ENCODE measurements around the gene EPN1.
A peak's percentile ranks its signal among the peaks of the same experiment; 100 is the strongest.

EPN1 gene

DNA sequence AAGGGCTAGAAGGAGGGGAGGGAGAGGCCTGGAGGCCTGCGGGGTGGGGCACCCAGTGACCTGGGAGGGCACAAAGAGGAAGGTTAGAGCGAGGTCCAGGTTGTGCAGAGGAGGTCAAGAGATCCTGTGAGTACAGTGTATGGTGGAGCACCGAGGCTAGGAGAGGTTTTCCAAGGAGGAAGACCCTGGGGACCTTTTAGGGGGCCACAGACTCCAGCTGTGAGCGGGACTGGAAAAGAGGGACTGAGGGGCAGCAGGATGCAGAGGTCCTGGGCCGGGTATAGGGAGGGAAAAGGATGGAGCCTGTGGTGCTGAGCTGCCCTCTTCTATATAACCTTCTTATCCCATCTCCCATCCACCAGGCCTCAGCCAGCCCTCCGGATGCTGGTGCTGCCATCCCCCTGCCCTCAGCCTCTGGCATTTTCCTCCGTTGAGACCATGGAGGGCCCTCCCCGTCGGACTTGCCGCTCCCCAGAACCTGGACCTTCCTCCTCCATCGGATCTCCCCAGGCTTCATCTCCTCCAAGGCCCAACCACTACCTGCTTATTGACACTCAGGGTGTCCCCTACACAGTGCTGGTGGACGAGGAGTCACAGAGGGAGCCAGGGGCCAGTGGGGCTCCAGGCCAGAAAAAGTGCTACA lies 30.7 kb upstream of the EPN1 start:
- peak overlapping the region; percentile 94 for H3K9ac ChIP-seq (ENCODE audit: insufficient read length)
- DNase-seq (ENCODE audit: low read depth, low spot score), result no peak
- peaks cover 19% of the 10 kb centered on the region for H3K36me3 ChIP-seq (ENCODE audit: insufficient read depth, low read length)
- H3K27ac ChIP-seq, result no peak overlapping the region
- peak overlapping the region; percentile 92 for H3K4me3 ChIP-seq
- no peaks in the 10 kb centered on the region for H3K9me3 ChIP-seq (ENCODE audit: low read depth, low read length)
- TF ChIP-seq FOXP2 (optimal IDR thresholded peaks at IDR 0.05; ENCODE audit: control extremely low read depth, extremely low read length, insufficient read depth) (no peak), EZH2 (IDR thresholded peaks at IDR 0.05) (no peak), POLR2AphosphoS5 (IDR thresholded peaks at IDR 0.05; ENCODE audit: borderline replicate concordance, low read depth, low read length) (no peak)

DNA sequence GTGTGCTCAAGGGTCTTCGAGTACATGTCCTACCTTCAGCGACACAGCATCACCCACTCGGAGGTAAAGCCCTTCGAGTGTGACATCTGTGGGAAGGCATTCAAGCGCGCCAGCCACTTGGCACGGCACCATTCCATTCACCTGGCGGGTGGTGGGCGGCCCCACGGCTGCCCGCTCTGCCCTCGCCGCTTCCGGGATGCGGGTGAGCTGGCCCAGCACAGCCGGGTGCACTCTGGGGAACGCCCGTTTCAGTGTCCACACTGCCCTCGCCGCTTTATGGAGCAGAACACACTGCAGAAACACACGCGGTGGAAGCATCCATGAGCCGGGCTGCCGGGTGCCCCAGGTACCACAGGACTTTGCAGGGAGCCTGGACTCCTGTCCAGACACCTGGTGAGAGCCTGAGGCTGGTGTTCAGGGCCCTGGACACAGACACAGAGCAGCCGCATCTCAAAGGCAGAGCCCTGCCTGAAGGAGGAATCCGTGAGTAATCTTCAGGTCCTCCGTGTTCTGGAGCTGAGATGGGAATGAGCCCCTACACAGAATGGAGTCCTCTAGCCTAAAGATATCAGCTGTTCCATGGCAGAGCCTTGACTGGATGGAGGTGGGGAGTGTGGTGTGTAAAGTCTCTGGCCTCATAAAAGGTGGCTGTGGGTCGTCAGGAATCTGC lies 30.0 kb upstream of the EPN1 start:
- no peak overlapping the region for H3K27ac ChIP-seq
- H3K4me3 ChIP-seq, result peak overlapping the region; percentile 92
- H3K9me3 ChIP-seq (ENCODE audit: low read depth, low read length), result no peaks in the 10 kb centered on the region
- TF ChIP-seq POLR2AphosphoS5 (IDR thresholded peaks at IDR 0.05; ENCODE audit: borderline replicate concordance, low read depth, low read length) (no peak), EZH2 (IDR thresholded peaks at IDR 0.05) (no peak), FOXP2 (optimal IDR thresholded peaks at IDR 0.05; ENCODE audit: control extremely low read depth, extremely low read length, insufficient read depth) (no peak)
- peaks cover 19% of the 10 kb centered on the region for H3K36me3 ChIP-seq (ENCODE audit: insufficient read depth, low read length)
- H3K9ac ChIP-seq (ENCODE audit: insufficient read length), result peak overlapping the region; percentile 94
- DNase-seq (ENCODE audit: low read depth, low spot score), result no peak

DNA sequence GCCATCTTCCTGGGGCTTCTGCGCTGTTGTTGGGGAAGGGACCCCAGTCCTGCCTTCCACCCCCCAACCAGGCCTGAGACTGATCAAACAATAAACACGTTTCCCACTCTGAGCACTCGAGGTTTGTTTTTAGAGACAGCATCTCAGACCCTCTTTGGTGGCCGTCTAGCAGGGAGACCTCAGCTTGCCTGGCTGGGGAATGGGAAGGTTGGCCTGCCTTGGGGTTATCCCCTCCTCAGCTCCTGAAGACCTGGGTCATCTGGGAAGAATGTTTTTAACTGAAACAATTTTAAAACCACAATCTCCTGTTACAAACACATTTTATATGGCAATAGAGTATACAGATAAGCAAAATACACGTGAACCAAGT lies 29.5 kb upstream of the EPN1 start:
- H3K27ac ChIP-seq, result no peak overlapping the region
- H3K36me3 ChIP-seq (ENCODE audit: insufficient read depth, low read length), result peaks cover 23% of the 10 kb centered on the region
- no peak for DNase-seq (ENCODE audit: low read depth, low spot score)
- H3K9ac ChIP-seq (ENCODE audit: insufficient read length), result no peak overlapping the region
- H3K9me3 ChIP-seq (ENCODE audit: low read depth, low read length), result no peaks in the 10 kb centered on the region
- H3K4me3 ChIP-seq, result no peak overlapping the region
- no peak for TF ChIP-seq FOXP2 (optimal IDR thresholded peaks at IDR 0.05; ENCODE audit: control extremely low read depth, extremely low read length, insufficient read depth)
- TF ChIP-seq POLR2AphosphoS5 (IDR thresholded peaks at IDR 0.05; ENCODE audit: borderline replicate concordance, low read depth, low read length), result no peak
- TF ChIP-seq EZH2 (IDR thresholded peaks at IDR 0.05), result no peak

DNA sequence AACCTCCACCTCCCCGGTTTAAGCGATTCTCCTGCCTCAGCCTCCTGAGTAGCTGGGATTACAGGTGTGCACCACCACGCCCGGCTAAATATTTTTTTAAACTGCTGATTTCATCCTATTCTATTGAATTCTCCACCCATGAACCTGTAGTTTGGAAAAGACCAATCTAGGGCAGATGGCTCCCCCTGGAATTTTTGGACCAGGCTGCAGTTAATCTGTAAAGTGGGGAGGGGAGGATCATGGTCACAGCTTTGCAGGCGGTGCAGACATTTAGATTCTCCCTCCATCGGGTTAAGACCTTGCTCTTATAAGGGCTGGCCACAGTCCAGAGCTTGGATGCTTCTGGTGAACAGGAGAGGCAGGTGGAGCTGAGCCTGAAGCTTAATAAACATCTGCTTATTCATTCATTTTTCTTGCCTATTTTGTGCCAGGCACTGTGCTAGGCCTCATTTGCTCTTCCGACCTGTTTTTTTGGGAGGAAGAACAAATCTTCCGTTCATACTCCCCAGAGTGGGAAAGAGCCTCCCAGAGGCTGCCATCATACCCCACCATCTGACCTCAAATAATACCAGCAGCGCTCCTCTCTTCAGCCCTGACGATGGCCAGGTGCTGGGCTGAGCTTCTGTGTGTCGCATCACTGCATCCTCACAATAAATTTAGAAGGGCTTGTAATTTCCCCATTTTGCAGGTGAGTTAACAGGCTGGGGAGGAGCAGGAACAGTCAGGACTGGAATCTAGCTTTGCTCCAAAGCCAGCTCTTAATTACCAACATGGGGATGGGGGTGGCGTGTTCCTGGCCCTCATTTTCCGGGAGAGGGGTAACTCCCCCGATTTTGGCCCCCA lies 27.9 kb upstream of the EPN1 start:
- Histone ChIP-seq H3K36me3 (ENCODE audit: insufficient read depth, low read length) (peaks cover 32% of the 10 kb centered on the region), H3K4me3 (peak overlapping the region; percentile 96), H3K9ac (ENCODE audit: insufficient read length) (peak overlapping the region; percentile 96), H3K27ac (peak overlapping the region; percentile 94), H3K9me3 (ENCODE audit: low read depth, low read length) (no peaks in the 10 kb centered on the region)
- no peak for DNase-seq (ENCODE audit: low read depth, low spot score)
- TF ChIP-seq POLR2AphosphoS5 (IDR thresholded peaks at IDR 0.05; ENCODE audit: borderline replicate concordance, low read depth, low read length) (no peak), EZH2 (IDR thresholded peaks at IDR 0.05) (no peak), FOXP2 (optimal IDR thresholded peaks at IDR 0.05; ENCODE audit: control extremely low read depth, extremely low read length, insufficient read depth) (no peak)

DNA sequence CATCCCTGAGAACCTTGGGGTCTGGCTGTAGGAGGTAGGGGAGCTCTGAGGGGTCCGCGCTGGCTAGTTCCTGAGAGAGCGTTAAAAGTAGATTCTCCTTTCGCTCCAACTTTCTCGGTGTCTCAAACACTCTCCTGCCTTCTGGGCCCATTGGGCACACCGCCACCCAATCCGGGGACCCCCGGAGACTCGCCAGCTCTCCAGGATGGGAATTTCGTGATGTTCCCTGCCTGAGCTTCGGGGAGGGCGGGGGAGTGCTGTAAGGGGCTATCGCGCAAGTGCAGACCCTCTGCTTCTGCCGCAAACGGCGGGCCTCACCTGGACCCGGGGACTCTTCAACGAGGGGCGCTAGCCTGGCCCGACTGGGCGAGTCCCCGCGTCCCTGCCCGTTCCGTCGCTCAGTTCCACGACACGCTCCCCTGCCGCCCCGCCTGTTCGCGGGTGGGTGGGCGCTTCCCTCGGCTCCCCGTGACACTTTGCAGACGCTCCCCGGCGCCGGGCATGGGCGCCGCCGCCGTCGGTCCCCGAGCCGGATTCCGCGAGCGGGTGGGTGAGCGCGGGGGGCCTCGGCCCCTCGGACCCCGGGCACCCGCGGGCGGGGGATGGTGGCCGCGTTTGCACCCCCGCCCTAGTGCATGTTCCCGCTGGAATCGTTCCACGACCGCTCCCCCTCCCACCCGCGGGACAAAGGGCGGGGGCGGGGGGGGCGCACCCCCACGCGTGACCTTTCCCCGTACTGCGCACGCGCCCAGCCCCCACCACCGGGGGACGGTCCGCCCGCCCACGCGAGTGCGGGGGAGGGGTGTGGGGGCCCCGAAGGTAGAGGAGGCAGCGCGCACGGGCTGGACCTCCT lies 27.1 kb upstream of the EPN1 start, which contains the start of gene CCDC106:
CCDC106 (plus strand) TSS at position 481 of the 853 bp plus-strand sequence. CDS start 835 bp downstream, outside the sequence.
- Histone ChIP-seq H3K36me3 (ENCODE audit: insufficient read depth, low read length) (peaks cover 34% of the 10 kb centered on the region), H3K27ac (peak within 1 kb of the TSS; percentile 94), H3K9ac (ENCODE audit: insufficient read length) (peak within 1 kb of the TSS; percentile 96), H3K4me3 (peak within 1 kb of the TSS; percentile 96), H3K9me3 (ENCODE audit: low read depth, low read length) (no peaks in the 10 kb centered on the region)
- no peak for DNase-seq (ENCODE audit: low read depth, low spot score)
- TF ChIP-seq FOXP2 (optimal IDR thresholded peaks at IDR 0.05; ENCODE audit: control extremely low read depth, extremely low read length, insufficient read depth) (peak; percentile 14), EZH2 (IDR thresholded peaks at IDR 0.05) (no peak), POLR2AphosphoS5 (IDR thresholded peaks at IDR 0.05; ENCODE audit: borderline replicate concordance, low read depth, low read length) (no peak; the same call in 1 of the 2 replicates)

DNA sequence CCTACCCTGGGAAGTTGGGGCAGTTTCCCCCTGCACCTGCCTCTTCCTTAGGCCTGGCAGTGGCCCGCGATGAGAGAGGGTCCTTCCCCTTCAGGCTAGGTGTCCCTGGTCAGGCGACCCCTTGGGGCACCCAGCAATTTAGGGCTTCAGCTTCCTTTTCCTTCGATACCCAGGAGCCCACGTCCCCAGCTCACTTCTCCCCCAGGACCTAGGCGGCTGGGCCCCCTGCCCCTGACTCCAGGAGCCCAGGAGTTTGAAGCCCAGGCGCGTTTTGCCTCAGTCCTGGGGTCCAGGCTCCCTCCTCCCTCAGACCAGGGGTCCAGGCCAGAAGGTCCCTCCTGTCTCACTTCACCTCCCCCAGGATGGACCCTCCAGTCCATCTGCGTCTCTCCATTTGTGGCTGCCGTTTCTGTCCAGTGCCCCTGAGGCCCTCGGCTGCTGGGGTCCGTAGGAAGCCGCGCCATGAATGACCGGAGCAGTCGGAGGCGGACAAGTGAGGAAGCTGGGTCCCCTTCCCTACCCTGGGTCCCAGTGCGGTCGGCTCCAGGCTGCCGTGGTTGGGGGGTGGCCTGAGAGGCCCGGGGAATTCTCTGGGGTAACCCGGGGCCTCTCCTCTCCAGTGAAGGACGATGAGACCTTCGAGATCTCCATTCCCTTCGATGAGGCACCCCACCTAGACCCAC lies 26.3 kb upstream of the EPN1 start:
- H3K4me3 ChIP-seq, result peak overlapping the region; percentile 96
- no peak for DNase-seq (ENCODE audit: low read depth, low spot score)
- TF ChIP-seq FOXP2 (optimal IDR thresholded peaks at IDR 0.05; ENCODE audit: control extremely low read depth, extremely low read length, insufficient read depth) (no peak), EZH2 (IDR thresholded peaks at IDR 0.05) (no peak), POLR2AphosphoS5 (IDR thresholded peaks at IDR 0.05; ENCODE audit: borderline replicate concordance, low read depth, low read length) (no peak)
- peak overlapping the region; percentile 96 for H3K9ac ChIP-seq (ENCODE audit: insufficient read length)
- peaks cover 34% of the 10 kb centered on the region for H3K36me3 ChIP-seq (ENCODE audit: insufficient read depth, low read length)
- no peaks in the 10 kb centered on the region for H3K9me3 ChIP-seq (ENCODE audit: low read depth, low read length)
- peak overlapping the region; percentile 94 for H3K27ac ChIP-seq
